ENCODE data around the gene PROZ.

PROZ gene

DNA sequence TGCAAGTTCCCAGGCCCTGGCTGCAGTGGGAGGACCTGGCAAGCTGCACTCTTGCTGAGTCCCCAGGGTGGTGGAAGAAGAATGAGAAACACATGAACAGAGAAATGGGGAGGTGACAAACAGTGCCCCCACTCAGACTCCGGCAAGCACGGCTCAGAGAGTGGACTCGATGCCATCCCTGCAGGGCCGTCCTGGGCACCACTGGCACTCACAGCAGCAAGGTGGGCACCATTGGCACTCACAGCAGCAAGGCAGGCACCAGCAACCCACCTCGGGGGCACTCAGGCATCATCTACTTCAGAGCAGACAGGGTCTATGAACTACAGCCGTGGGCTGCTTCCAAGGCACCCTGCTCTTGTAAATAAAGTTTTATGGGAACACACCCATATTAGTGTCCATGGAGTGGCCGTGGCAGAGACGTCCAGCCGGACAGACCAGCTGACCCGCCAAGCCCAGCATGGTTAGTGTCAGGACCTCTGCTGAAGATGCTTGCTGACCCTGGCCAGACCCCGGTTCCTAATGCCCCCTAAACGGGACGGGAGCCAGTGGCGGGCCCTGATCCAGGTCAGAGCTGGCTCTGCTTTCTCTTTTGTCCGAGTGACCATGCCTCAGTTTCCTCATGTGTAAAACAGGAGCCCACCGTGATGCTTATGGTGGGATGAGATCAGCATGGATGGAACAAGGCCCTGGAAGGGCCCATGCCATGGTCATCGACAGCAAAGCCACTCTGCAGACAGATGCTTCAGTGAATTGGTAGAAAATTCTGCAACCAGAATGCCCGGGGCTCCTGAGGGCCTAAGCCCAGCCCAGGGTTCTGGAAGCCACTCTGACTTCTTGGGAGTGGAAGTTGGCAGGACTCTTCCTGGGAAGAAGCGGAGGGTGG is 37.9 kb upstream of the PROZ start:
- DNase-seq, result no peak

DNA sequence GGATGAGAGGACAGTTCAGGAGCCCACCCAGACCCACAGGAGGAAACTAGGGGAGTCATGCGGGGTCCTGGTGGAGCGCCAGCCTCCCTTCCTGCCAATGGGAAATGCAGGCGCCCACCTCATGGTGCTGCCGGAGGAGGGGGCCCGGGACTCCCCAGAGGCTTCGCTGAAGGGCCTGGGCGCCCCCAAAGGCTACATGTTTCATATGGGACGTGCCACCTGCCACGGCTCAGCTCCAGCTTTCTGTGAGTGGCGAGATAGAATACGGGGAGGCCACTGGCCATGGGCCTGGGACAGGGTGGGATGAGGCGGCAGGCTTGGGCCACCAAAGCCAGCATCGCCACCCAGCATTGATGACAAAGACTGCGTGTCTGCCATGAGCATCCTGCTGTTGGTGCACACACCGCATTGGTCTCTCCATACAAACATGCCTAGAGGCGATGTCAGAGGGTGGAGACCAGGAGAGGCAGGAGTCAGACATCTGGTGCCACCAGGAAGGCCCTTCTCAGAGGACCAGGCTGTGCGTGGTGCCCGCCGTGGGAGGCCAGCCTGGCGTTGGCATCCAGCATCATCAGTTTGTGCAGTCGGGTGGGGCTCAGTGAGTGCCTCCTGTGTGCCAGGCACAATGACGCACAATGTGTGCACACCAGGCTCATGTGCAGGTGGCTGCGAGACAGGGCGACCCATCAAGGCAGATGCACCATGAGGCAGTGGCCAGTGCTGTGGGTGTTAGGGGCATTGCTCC is 37.1 kb upstream of the PROZ start:
- no peak for DNase-seq

DNA sequence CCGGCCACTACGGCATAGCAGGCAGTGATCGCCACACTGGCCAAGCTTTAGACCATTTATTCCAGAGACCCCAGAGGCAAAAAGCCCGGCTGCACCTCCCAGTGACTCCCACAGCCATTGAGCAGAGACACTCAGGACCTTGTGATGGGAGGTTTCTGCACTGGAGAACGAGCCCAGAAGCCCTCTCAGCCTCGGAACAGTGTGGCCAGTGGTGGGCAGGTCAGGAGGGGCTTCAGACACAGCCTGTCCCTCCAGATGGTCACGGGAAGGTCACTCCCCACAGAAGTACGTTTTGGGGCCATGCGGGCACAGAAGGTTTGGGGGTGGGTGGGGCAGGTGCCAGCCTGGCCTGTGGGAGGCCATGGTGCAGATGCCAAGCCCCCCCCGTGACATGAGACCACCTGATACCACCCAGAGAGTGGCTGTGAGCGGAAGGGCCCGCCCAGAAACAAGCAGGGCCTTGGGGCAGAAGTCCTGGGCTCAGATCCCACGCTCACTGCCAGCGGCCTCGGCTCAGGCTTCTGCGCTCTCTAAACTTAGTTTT is 36.4 kb upstream of the PROZ start:
- no peak for DNase-seq

DNA sequence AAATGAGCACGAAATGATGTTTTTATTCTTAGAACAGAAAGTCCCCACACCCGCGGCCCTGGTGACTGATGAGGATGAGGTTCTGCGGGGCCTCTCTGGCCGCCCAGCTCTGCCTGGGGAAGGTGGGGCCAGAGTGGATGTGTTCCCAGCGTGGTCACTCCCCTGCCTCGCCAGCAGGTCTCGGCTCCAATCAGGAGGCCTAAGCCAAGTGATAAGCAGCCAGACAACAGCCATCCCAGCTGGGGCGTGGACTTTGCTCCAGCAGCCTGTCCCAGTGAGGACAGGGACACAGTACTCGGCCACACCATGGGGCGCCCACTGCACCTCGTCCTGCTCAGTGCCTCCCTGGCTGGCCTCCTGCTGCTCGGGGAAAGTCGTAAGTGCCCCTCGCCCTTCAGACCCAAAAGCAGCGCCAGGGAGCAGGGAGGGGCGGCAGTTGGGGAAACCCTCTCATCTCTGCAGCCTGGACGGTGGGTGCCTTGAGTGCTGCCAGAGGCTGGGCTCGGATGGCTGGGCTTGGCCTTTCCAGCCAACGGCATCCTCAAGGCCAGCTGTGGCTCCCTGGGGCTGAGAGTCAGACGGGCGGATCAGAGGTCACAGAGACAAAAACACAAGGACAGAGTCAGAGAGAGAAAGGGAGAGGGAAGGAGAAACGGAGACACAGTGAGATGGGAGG is 35.8 kb upstream of the PROZ start, which contains the start of gene F10:
Gene F10, plus strand, starts transcription at position 250 of the 676 bp plus-strand sequence. Its CDS starts 57 bp downstream, at position 307.
- no peak for DNase-seq

DNA sequence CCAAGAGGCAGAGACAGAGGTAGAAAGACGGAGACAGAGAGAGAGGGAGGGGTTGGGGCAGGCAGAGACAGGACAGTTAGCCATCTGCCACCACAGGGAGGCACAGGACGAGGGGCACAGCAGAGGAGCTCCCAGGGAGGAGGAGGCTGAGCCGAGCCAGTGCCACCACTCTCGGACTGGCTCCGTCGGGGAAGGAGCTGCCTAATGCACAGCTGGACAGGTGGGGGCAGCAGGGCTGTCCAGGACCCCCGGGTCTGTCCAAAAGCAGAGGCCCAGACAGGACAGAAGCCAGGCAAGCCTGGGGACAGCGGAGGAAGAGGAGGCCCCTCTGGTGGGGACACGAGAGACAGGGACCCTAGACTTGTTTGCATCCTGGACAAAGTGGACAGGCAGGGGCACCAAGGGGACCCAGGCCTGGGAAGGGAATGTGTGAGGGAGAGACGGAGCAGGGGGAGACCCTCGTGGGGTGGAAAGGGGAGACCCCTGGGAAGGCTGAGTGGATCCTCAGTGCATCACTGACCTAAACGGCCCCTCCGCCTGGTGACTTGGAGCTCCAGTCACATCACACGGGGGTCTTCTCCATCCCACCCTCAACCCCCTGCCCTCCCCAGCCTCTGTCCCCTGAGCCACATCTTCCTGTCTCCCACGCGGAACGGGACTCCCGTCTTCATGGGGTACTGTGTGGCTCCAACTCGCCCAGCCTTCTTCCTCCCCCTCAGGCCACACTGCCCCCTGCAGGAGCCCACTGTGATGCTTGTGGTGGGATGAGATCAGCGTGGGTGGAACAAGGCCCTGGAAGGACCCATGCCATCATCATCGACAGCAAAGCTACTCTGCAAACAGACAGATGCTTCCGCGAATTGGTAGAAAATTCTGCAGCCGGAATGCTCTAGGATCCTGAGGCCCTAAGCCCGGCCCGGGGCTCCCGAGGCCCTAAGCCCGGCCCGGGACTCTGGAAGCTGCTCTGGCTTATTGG is 34.9 kb upstream of the PROZ start:
- DNase-seq, result no peak

DNA sequence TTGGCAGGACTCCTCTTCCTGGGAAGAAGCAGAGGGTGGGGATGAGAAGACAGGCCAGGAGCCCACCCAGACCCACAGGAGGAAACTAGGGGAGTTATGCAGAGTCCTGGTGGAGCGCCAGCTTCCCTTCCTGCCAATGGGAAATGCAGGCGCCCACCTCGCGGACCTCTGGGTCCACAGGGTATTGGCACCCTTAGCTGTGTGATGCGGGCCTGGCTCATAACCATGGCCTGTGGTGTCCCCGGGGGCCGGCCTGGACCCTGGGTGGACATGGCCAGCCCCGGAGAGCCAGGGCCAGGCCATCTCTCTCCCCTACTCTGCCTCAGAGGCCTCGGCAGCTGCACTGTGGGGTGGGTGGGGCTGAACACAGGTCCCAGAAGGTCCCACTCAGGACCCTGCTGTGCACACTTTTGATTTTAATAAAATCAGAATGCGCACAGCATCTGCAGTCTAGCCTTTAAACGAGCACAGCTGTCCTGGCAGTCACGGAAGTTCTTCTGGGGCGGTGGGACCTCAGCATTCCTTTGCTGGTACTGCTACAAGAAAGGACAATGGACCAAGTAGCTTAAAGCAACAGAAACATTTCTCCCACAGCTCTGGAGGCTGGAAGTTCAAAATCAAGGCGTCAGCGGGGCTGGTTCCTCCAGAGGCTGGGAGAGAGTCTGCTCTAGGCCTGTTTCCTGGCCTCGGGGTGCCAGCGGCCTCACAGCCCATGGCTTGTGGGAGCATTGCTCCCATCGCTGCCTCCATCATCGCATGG is 34.1 kb upstream of the PROZ start:
- DNase-seq, result no peak

DNA sequence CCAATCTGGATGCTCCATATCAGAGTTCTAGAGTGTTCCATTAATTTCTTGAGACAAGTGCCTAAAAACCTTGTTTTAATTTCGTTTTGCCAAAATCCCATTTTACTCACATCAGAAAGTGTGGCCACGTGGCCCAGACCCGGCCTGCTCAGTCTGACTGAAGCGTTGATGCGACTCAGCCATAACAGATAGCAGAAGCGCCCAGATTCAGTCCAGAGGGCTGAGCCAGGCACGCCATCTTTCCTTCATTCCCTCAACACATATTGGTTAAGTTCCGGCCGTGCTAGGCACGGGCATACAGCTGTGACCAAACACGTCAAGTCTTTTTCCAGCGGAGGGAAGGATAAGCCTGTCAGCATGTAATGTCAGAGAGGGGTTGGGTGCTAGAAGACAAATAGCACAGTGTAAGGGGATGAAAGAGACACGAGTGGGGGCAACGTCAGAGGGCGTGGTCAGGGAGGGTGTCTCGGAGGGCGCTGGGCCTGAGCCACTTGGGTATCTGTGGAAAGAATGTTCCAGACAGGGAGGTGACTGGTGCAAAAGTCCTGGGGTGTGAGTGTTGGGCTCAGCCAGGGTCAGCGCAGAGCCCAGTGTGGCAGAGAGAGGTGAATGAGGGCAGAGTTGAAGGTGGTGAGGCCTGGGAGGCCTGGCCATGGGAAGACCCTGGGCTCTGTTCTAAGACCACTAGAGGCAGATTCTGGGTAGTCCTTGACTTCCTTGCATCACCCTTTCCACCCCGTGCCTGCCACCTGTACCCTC is 32.8 kb upstream of the PROZ start:
- DNase-seq, result no peak

DNA sequence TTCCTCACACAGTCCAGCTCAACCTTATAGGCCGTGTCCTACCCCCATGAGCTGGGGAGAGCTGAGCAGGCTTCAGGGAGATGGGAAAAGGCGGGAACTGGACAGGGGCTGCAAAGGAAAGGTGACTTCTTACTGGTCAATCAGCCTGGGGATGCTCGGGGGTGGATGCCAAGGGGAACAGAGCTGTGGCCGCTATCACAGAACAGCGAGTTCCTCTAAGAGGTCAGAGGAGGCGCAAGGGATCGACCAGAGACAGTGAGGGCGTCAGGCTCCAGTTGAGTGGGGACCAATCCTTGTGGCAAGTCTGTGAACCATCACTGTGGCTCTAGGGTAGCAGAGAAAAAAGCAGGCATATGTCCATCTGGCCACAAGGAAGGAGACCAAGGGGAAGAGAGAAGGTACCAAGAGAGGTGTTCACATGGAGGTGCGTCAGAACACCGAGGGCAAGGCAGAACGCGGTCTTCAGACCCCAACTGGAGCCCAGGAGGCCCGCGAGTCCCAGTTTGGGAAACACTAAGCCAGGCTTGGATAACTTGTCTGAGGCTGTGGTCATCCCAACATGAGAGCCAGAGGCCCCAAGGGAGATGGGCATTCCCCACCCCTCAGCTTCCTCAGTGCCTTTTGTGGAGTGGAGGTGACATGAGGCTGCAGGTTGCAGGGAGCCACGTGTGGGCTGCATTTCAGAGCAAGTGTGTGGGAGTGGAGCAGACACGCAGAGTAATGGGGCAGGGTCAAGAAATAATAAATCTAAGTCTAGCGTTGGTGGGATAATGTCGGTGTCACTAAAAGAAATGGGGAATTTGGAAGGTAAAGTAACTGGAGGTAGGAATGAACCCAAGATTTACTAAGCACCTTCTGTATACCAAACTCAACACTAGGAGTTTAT is 31.9 kb upstream of the PROZ start:
- DNase-seq, result no peak

DNA sequence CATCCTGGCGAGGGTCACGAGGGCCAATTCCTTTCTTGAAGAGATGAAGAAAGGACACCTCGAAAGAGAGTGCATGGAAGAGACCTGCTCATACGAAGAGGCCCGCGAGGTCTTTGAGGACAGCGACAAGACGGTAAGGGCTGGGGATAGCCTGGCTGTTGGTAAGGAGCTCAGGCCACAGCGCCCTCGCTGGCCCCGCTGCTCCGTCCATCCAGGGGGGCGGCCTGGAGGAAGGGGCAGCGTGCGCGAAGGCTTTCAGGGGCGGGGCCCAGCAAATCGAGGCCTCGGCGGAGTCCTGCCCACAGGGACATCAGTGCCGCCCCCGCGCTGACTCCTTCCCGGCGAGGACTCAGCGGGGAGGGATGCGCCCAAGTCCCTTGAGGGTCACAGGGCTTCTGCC is 29.0 kb upstream of the PROZ start:
- DNase-seq, result no peak

DNA sequence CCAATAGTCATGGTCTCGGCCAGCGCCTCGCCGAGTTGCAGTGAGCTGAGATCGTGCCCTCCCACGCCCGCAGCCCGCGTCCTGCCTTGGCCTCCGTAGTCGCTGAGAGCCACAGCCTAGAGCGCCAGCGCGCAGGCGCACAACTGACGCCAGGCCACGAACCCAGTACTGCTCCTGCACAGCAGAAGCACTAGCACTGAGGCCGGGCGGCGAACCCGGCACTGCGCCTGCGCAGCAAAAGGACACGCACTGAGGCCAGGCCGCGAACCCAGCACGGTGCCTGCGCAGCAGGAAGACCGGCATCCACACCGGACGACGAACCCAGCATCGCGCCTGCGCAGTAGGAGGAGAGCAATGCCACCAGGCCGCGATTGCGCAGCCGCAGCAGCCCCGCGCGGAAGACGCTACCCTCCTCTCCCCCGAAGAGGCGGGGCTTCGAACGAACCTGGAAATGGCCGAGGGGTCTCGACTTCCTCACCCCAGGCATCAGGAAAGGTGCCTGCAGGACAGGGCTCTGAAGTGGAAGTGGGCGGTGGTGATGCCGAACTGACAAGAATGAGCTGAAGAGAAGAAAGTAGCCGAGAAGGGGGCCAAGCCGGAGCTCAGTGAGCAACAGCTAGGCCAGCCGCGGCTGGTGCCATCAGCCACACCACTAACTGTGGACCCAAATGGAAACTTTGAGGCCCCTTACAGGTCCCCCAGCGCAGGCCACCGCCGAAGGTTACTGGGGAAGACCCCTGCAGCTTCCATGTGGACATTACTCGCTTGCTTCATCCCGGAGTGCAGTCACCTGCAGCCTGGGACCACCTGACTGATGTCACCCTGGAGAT is 28.3 kb upstream of the PROZ start:
- peak; percentile 4 for DNase-seq

DNA sequence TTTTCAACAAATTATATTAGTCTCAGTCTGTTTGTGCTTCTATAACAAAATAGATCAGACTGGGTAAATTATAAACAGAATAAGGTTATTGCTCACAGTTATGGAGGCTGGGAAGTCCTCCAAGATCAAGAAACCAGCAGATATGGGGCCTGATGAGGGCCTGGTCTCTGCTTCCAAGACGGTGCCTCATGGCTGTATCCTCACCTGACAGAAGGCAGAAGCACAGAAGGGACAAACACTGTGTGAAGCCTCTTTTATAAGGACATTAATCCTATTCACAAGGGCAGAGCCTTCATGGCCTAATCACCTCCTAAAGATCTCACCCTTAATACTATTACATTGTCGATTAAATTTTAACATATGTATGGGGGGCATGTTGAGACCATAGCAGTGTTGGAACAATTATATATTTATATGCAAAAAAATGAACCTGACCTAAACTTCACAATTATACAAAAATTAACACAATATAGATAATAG is 23.1 kb upstream of the PROZ start:
- no peak for DNase-seq

DNA sequence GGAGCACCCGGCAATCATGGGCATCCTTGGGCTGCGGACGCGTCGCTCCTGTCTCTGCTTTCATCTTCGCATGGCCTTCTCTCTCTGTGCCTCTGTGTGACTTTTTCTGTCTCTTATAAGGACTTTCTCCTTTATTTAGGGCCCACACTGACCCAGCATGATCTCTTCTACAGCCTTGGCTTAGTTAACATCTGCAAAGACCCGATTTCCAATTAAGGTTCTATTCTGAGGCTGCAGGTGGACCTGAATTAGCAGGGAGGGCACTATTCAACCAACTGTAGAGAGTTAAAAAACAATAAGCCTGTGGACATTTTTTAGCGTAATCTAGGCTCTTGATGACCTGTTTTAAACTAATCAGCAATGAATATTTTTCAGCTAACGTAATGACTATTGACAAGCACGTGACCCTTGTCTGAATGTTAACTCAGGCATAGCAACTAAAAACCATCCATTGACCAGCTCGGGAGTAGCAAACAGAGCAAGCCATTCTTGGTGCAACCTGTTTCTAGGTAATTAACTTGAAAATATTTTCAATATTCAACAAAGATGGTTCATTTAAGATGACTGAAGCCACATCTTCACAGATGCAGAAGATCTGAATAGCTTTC is 20.7 kb upstream of the PROZ start:
- DNase-seq, result no peak

DNA sequence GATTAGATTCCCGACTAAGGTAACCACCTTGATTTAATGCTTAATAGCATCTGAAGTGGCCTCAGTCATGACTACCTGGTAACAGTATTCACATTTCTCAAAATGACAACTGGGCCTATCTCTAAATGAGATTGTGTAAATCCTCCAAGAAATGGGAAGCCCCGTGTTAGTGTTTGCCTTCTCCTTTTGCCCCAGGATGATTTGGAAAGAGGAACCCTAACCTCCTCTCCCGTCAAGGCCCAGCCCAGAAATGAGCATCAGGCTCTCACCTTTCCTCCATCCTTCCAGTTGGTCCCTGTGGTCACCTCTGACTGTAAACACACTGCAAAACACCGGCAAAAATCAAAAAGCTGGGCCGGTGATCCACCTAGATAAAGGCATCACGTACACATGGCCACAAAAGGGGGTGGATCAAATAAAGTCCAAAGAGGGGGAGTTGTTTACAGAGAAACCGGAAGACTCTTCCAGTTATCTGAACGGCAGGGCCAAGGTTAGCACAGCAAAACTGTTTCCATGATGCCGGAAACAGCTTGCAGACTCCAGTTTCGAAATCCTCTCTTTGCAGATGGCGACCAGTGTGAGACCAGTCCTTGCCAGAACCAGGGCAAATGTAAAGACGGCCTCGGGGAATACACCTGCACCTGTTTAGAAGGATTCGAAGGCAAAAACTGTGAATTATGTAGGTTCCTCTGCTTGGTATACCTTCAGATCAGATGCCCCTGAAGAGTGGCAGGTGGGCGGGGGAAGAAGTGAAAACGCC is 19.5 kb upstream of the PROZ start:
- no peak for DNase-seq

DNA sequence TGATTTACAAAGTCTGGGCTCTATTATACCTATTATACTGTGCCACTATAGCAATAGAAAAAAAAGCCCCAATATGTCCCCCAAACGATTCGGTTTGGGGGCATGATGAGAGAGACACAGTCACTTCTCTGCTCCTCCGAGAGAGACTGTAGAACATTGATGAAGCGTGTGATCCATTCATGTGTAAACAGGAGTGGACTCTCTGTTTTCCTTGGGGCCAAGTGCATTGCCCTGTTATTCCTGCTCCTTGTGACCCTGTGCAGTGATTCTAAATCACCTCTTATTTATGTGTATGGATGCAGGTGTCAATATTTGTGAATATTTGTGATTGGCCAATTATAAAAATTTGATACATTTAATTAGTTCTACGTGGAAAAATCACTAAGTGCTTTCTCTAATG is 18.9 kb upstream of the PROZ start:
- DNase-seq, result no peak

DNA sequence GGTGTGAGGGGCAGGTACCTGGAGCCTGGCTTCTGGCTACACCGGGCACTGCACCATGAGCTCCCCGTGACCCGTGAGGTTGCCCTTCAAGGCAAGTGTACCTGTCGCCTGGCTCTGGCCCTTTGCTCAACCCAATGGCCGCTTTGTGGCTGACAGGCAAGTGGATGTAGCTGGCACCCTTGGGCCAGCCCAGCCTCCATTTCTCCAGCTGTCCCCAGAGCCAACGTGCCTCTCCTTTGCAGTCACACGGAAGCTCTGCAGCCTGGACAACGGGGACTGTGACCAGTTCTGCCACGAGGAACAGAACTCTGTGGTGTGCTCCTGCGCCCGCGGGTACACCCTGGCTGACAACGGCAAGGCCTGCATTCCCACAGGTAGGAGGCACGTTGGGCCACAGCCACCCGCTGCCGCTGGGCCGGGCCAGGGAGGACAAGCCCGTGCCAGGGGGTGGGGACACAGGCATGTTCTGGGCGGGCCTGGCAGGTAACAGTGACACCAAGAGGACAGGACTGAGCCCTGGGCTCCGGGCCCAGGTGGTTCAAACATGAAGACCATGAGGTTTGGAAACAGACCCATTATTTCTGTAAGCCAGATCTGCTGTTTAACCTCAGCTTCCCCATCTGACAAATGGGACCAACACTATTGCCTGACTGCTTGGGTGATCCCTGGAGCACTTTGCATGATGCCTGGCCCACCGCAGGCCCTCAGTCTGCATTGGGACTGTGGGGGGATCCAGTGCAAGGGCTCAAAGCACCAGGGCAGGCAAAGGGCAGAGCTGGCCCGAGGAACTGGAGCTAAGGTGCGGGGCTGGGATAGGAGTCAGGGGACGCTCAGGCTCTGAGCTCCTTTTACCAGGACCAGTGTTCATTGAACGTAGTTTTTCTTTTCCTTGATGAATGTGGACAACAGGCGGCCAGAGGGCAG is 17.5 kb upstream of the PROZ start:
- DNase-seq, result no peak

DNA sequence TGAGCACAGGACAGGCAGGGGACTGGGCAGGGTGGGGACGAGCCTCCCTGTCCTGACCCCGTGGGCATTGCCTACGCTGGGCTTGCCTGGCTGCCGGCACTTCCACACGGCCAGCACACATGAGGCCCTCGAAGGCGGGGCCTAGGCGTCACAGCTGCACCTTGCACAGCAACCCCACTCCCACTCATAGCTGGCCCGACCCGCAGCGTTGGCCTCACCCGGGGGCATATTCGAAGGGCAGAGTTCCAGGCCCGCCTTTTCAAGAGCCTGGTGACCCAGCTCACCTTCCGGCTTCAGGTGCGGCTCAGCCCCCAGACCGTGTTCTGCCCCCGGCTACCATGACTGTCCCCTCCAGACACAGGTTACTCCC is 16.9 kb upstream of the PROZ start:
- no peak for DNase-seq
